K562 (cell line): ENCODE results near the gene CUL1.

Experiments used
- KDM1A ChIP-seq, 2 experiments: fragments of 450-650 bp; IDR thresholded peaks; 2 replicates each; pipeline ENCODE4 v1.6.1; 2016; ENCODE audit warnings: mild to moderate bottlenecking in 2 of 2
- ZNF124 ChIP-seq: sonication (generic); formaldehyde crosslinking; IDR thresholded peaks from 2 replicates; pipeline ENCODE4 v1.8.1; 2022; ENCODE audit warnings: missing genetic modification reagents
- TF ChIP-seq, protein P1 (sequence below): sonication (generic); formaldehyde crosslinking; IDR thresholded peaks from 2 replicates; pipeline ENCODE4 v1.8.0; 2022; ENCODE audit warnings: mild to moderate bottlenecking, missing genetic modification reagents

DNA sequence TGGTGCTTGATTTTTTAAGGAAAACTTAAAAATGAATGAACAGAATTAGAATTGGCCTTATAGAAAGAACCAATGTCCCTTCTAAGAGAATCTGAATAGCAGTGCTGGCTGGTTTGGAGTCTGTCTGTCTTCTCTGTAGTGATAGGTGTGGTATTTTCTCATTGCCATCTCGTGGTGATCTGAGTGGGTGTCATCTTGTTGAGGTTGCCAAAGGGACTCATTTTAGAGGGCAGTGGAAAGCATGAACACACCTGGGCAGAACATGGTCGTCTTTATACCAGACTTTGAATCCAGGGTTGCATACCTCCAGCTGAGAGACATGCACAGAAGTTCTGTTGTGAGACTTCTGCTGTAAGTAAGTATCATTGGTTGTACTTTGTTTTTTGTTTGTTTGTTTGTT, 15.8 kb downstream of the CUL1 start:
- TF ChIP-seq, protein P1, sequence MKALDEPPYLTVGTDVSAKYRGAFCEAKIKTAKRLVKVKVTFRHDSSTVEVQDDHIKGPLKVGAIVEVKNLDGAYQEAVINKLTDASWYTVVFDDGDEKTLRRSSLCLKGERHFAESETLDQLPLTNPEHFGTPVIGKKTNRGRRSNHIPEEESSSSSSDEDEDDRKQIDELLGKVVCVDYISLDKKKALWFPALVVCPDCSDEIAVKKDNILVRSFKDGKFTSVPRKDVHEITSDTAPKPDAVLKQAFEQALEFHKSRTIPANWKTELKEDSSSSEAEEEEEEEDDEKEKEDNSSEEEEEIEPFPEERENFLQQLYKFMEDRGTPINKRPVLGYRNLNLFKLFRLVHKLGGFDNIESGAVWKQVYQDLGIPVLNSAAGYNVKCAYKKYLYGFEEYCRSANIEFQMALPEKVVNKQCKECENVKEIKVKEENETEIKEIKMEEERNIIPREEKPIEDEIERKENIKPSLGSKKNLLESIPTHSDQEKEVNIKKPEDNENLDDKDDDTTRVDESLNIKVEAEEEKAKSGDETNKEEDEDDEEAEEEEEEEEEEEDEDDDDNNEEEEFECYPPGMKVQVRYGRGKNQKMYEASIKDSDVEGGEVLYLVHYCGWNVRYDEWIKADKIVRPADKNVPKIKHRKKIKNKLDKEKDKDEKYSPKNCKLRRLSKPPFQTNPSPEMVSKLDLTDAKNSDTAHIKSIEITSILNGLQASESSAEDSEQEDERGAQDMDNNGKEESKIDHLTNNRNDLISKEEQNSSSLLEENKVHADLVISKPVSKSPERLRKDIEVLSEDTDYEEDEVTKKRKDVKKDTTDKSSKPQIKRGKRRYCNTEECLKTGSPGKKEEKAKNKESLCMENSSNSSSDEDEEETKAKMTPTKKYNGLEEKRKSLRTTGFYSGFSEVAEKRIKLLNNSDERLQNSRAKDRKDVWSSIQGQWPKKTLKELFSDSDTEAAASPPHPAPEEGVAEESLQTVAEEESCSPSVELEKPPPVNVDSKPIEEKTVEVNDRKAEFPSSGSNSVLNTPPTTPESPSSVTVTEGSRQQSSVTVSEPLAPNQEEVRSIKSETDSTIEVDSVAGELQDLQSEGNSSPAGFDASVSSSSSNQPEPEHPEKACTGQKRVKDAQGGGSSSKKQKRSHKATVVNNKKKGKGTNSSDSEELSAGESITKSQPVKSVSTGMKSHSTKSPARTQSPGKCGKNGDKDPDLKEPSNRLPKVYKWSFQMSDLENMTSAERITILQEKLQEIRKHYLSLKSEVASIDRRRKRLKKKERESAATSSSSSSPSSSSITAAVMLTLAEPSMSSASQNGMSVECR: no peak
- TF ChIP-seq KDM1A (IDR thresholded peaks at IDR 0.05) (no peak), ZNF124 (CRISPR knock-in tag) (no peak)
